MM.1S (cell line): ENCODE results near the gene DSCAM.

Experiments
- EZH2 ChIP-seq: fragments of 300-600 bp; sonication (generic); optimal IDR thresholded peaks from 2 replicates; pipeline ENCODE3; 2017; ENCODE audit warnings: low read depth, mild to moderate bottlenecking, antibody characterized with exemption, low read length, mixed read lengths
- EZH2phosphoT487 ChIP-seq: fragments of 300-600 bp; sonication (generic); IDR thresholded peaks from 2 replicates; pipeline ENCODE4 v1.6.1; 2018; ENCODE audit warnings: antibody characterized with exemption, low read length
- TF ChIP-seq, protein P1 (sequence below): fragments of 300-600 bp; sonication (generic); IDR thresholded peaks from 2 replicates; pipeline ENCODE4 v1.5.1; 2016; ENCODE audit warnings: antibody characterized with exemption, low read length, mixed read lengths

DNA sequence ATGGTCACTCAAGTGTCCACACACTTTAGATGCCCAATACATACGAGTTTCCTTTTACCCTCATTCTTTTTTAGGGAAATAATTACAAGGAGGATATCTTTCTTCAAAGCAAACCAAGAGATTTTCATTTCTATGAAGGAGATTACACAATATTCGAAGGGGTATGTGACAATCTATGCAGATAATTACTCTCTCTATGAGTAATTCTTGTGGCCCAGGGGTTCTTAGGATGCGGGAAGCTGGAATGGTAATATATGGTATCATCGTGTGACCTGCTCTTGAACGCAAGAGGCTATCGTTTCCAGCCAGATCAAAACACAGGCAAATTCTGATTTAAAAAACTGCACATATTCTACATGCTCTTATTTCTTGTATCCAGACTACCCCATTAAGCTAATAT, 14.6 kb downstream of the DSCAM start:
- TF ChIP-seq, protein P1, sequence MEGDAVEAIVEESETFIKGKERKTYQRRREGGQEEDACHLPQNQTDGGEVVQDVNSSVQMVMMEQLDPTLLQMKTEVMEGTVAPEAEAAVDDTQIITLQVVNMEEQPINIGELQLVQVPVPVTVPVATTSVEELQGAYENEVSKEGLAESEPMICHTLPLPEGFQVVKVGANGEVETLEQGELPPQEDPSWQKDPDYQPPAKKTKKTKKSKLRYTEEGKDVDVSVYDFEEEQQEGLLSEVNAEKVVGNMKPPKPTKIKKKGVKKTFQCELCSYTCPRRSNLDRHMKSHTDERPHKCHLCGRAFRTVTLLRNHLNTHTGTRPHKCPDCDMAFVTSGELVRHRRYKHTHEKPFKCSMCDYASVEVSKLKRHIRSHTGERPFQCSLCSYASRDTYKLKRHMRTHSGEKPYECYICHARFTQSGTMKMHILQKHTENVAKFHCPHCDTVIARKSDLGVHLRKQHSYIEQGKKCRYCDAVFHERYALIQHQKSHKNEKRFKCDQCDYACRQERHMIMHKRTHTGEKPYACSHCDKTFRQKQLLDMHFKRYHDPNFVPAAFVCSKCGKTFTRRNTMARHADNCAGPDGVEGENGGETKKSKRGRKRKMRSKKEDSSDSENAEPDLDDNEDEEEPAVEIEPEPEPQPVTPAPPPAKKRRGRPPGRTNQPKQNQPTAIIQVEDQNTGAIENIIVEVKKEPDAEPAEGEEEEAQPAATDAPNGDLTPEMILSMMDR = no peak
- no peak for TF ChIP-seq EZH2
- no peak for TF ChIP-seq EZH2phosphoT487
